H9 (cell line): ENCODE data around the gene CAMK2B. TPM values are rescaled to one million over a fixed set of nuclear protein-coding genes. Genes with fewer than 3 reads are reported as not detected.

ENCODE experiments used
- DNase-seq: peaks from one replicate; pipeline ENCODE4 v3.0.0-alpha.2; 2017
- H2AFZ ChIP-seq: one replicate; pipeline ENCODE4 v1.6.1; 2013; ENCODE audit warnings: mild to moderate bottlenecking, low read length, control low read depth, moderate library complexity
- H2AK5ac ChIP-seq: 2 replicates; pipeline ENCODE4 v1.6.1; 2013; ENCODE audit warnings: low read length, control low read depth, mixed read lengths; ENCODE audit not compliant: insufficient read length
- H2BK120ac ChIP-seq: one replicate; pipeline ENCODE4 v1.6.1; 2013; ENCODE audit warnings: low read depth, mild to moderate bottlenecking, low read length, control low read depth, inconsistent platforms; ENCODE audit not compliant: poor library complexity, severe bottlenecking
- H2BK12ac ChIP-seq: 2 replicates; pipeline ENCODE4 v1.6.1; 2013; ENCODE audit warnings: low read length, control low read depth, mixed read lengths, low read depth; ENCODE audit not compliant: insufficient read length
- H2BK15ac ChIP-seq: 2 replicates; pipeline ENCODE4 v1.6.1; 2013; ENCODE audit warnings: low read depth, low read length, control low read depth
- H2BK20ac ChIP-seq: one replicate; pipeline ENCODE4 v1.6.1; 2013; ENCODE audit warnings: low read depth, mild to moderate bottlenecking, low read length, control low read depth, inconsistent platforms; ENCODE audit not compliant: poor library complexity, severe bottlenecking
- H2BK5ac ChIP-seq: 2 replicates; pipeline ENCODE4 v1.6.1; 2013; ENCODE audit warnings: low read length, control low read depth, mixed read lengths; ENCODE audit not compliant: insufficient read length
- H3K14ac ChIP-seq: 2 replicates; pipeline ENCODE4 v1.6.1; 2013; ENCODE audit warnings: low read length, control low read depth; ENCODE audit not compliant: insufficient read depth
- H3K18ac ChIP-seq: 2 replicates; pipeline ENCODE4 v1.6.1; 2013; ENCODE audit warnings: low read depth, mild to moderate bottlenecking, mixed read lengths, low read length, control low read depth; ENCODE audit not compliant: insufficient read length
- H3K23ac ChIP-seq: 2 replicates; pipeline ENCODE4 v1.6.1; 2013; ENCODE audit warnings: low read length, control low read depth, mixed read lengths, low read depth; ENCODE audit not compliant: insufficient read length
- H3K23me2 ChIP-seq: 2 replicates; pipeline ENCODE4 v1.6.1; 2013; ENCODE audit warnings: low read depth, mild to moderate bottlenecking, mixed read lengths, low read length, control low read depth; ENCODE audit not compliant: insufficient read length, poor library complexity, severe bottlenecking
- H3K27ac ChIP-seq: 2 replicates; pipeline ENCODE4 v1.5.1; 2013; ENCODE audit warnings: low read length, control low read depth, mixed read lengths, low read depth; ENCODE audit not compliant: insufficient read length
- H3K27me3 ChIP-seq: 2 replicates; pipeline ENCODE4 v1.6.1; 2013; ENCODE audit warnings: low read length, control low read depth, inconsistent platforms; ENCODE audit not compliant: insufficient read depth
- H3K4ac ChIP-seq: 2 replicates; pipeline ENCODE4 v1.6.1; 2013; ENCODE audit warnings: low read depth, mild to moderate bottlenecking, control low read depth, inconsistent platforms, low read length, moderate library complexity
- H3K4me1 ChIP-seq: 2 replicates; pipeline ENCODE4 v1.6.1; 2013; ENCODE audit warnings: low read length, control low read depth, inconsistent platforms; ENCODE audit not compliant: insufficient read depth
- H3K4me2 ChIP-seq: 2 replicates; pipeline ENCODE4 v1.6.1; 2013; ENCODE audit warnings: low read length, control low read depth, mixed read lengths; ENCODE audit not compliant: insufficient read length, insufficient read depth
- H3K56ac ChIP-seq: 2 replicates; pipeline ENCODE4 v1.6.1; 2013; ENCODE audit warnings: low read depth, mild to moderate bottlenecking, mixed read lengths, low read length, control low read depth; ENCODE audit not compliant: insufficient read length
- H3K79me1 ChIP-seq: 2 replicates; pipeline ENCODE4 v1.6.1; 2013; ENCODE audit warnings: low read depth, mild to moderate bottlenecking, moderate library complexity, low read length, control low read depth, inconsistent platforms; ENCODE audit not compliant: insufficient read depth, poor library complexity, severe bottlenecking
- H3K79me2 ChIP-seq: 2 replicates; pipeline ENCODE4 v1.6.1; 2013; ENCODE audit warnings: low read length, control low read depth, inconsistent platforms; ENCODE audit not compliant: insufficient read depth
- H3K9ac ChIP-seq: 2 replicates; pipeline ENCODE4 v1.6.1; 2013; ENCODE audit warnings: low read length, control low read depth, mixed read lengths; ENCODE audit not compliant: insufficient read length; ENCODE audit errors: extremely low read depth
- H3K9me3 ChIP-seq: one replicate; pipeline ENCODE4 v1.6.1; 2013; ENCODE audit warnings: low read depth, low read length, inconsistent platforms; ENCODE audit not compliant: control insufficient read depth
- H3T11ph ChIP-seq: one replicate; pipeline ENCODE4 v1.6.1; 2013; ENCODE audit warnings: mild to moderate bottlenecking, low read length, control low read depth, inconsistent platforms
- H4K20me1 ChIP-seq: one replicate; pipeline ENCODE4 v1.6.1; 2013; ENCODE audit not compliant: control insufficient read depth, insufficient read length, insufficient read depth
- H4K5ac ChIP-seq: 2 replicates; pipeline ENCODE4 v1.6.1; 2013; ENCODE audit warnings: low read depth, mild to moderate bottlenecking, mixed read lengths, low read length, control low read depth; ENCODE audit not compliant: insufficient read length
- H4K8ac ChIP-seq: replicated peaks from 2 replicates; pipeline ENCODE4 v1.6.1; 2013; ENCODE audit warnings: low read length, control low read depth, mixed read lengths, low read depth; ENCODE audit not compliant: insufficient read length
- H4K91ac ChIP-seq: 2 replicates; pipeline ENCODE4 v1.6.1; 2013; ENCODE audit warnings: low read depth, mild to moderate bottlenecking, moderate library complexity, mixed read lengths, low read length, control low read depth; ENCODE audit not compliant: insufficient read length
- H3K27ac Mint-ChIP-seq, 3 experiments: 2 replicates in 2 of 3; 3 replicates in 1 of 3; pipeline ENCODE4 v1.8.0; 2020 to 2021; ENCODE audit warnings: mixed read lengths in 3 of 3, mild to moderate bottlenecking in 1 of 3, moderate library complexity in 1 of 3
- H3K27me3 Mint-ChIP-seq: 2 replicates; pipeline ENCODE4 v1.8.0; 2021; ENCODE audit warnings: low read depth, mild to moderate bottlenecking, moderate library complexity, mixed read lengths
- H3K36me3 Mint-ChIP-seq, 3 experiments: 2 replicates in 2 of 3; 3 replicates in 1 of 3; pipeline ENCODE4 v1.8.0; 2020 to 2021; ENCODE audit warnings: low read depth in 3 of 3, mixed read lengths in 3 of 3; ENCODE audit not compliant: insufficient read depth in 1 of 3
- H3K4me1 Mint-ChIP-seq, 2 experiments: 2 replicates each; pipeline ENCODE4 v1.8.0; 2020; ENCODE audit warnings: mixed read lengths in 2 of 2
- H3K4me3 Mint-ChIP-seq, 2 experiments: 2 replicates in 1 of 2; 3 replicates in 1 of 2; pipeline ENCODE4 v1.8.0; 2020 to 2021; ENCODE audit warnings: mild to moderate bottlenecking in 2 of 2, mixed read lengths in 2 of 2, moderate library complexity in 1 of 2
- H3K9me3 Mint-ChIP-seq, 2 experiments: 2 replicates in 1 of 2; 3 replicates in 1 of 2; pipeline ENCODE4 v1.8.0; 2020; ENCODE audit warnings: mild to moderate bottlenecking in 2 of 2, mixed read lengths in 2 of 2, moderate library complexity in 1 of 2
- WGBS: extraction: QIAGEN DNeasy Blood & Tissue Kit; methylation state at CpG from one replicate; pipeline ENCODE4 v1.1.7; 2013; ENCODE audit warnings: missing lambda C conversion rate, low lambda C conversion rate, mixed read lengths; ENCODE audit not compliant: insufficient read length; ENCODE audit errors: extremely low coverage; 5-methylcytosine and 5-hydroxymethylcytosine counted together
- total RNA-seq: library from RNA; stranded (reverse); gene quantifications from 2 replicates; pipeline ENCODE4 v1.2.1, GENCODE V29; 2021
- TF ChIP-seq, protein P1 (sequence below): fragments of 200-600 bp; sonication (generic); conservative IDR thresholded peaks from 3 replicates; pipeline ENCODE4 v1.8.0; 2021; ENCODE audit warnings: antibody characterized with exemption, mild to moderate bottlenecking

The CAMK2B gene
- total RNA-seq, 1 experiment from 2014 or later: 0.17 TPM

GRCh38 chr7:44308596-44309270 is 16.7 kb downstream of the CAMK2B start:
- H4K5ac ChIP-seq: no peak overlapping the region
- H3K27me3 Mint-ChIP-seq: peaks cover 69% of the 10 kb centered on the region
- H2BK20ac ChIP-seq: no peak overlapping the region
- no peak overlapping the region for H3K14ac ChIP-seq
- H3K56ac ChIP-seq: no peak overlapping the region
- no peak overlapping the region for H2AFZ ChIP-seq
- H3K27ac Mint-ChIP-seq: no peak overlapping the region
- peaks cover 0 to 2% of the 10 kb centered on the region in 2 experiments; a peak in 1 of 4 replicates for H3K4me1 Mint-ChIP-seq
- H4K91ac ChIP-seq: no peak overlapping the region
- H4K20me1 ChIP-seq: no peaks in the 10 kb centered on the region
- no peak overlapping the region for H3K4me3 Mint-ChIP-seq
- H3K4me2 ChIP-seq: no peak overlapping the region
- peaks cover 8% of the 10 kb centered on the region; the same call in 1 of the 2 replicates for H3K27me3 ChIP-seq
- H3K36me3 Mint-ChIP-seq: no peaks in the 10 kb centered on the region
- H3T11ph ChIP-seq: no peak overlapping the region
- H4K8ac ChIP-seq: no peak overlapping the region
- H3K79me1 ChIP-seq: no peaks in the 10 kb centered on the region
- no peak overlapping the region for H2BK12ac ChIP-seq
- no peak overlapping the region for H3K18ac ChIP-seq
- no peak overlapping the region for H2BK5ac ChIP-seq
- H3K4ac ChIP-seq: no peak overlapping the region
- peaks cover 4% of the 10 kb centered on the region for H3K23me2 ChIP-seq
- TF ChIP-seq, protein P1, sequence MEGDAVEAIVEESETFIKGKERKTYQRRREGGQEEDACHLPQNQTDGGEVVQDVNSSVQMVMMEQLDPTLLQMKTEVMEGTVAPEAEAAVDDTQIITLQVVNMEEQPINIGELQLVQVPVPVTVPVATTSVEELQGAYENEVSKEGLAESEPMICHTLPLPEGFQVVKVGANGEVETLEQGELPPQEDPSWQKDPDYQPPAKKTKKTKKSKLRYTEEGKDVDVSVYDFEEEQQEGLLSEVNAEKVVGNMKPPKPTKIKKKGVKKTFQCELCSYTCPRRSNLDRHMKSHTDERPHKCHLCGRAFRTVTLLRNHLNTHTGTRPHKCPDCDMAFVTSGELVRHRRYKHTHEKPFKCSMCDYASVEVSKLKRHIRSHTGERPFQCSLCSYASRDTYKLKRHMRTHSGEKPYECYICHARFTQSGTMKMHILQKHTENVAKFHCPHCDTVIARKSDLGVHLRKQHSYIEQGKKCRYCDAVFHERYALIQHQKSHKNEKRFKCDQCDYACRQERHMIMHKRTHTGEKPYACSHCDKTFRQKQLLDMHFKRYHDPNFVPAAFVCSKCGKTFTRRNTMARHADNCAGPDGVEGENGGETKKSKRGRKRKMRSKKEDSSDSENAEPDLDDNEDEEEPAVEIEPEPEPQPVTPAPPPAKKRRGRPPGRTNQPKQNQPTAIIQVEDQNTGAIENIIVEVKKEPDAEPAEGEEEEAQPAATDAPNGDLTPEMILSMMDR: no peak
- no peaks in the 10 kb centered on the region for H3K9me3 ChIP-seq
- no peak overlapping the region for H3K23ac ChIP-seq
- H3K9ac ChIP-seq: no peak overlapping the region
- no peak overlapping the region for H2BK15ac ChIP-seq
- no peaks in the 10 kb centered on the region for H3K79me2 ChIP-seq
- no peak overlapping the region for H2BK120ac ChIP-seq
- no peaks in the 10 kb centered on the region for H3K4me1 ChIP-seq
- no peak for DNase-seq
- H3K9me3 Mint-ChIP-seq: no peaks in the 10 kb centered on the region; a peak in 1 of 5 replicates
- no peak overlapping the region for H3K27ac ChIP-seq
- H2AK5ac ChIP-seq: no peak overlapping the region
- no CpG with 5 or more reads among the region's 18 CpGs for WGBS
